Hepatocyte (in vitro differentiated cells): ENCODE measurements around the gene PCDH9. TPM values are rescaled to one million over a fixed set of nuclear protein-coding genes. Genes with fewer than 3 reads are reported as not detected.

ENCODE experiments used
- DNase-seq: peaks from one replicate; pipeline ENCODE4 v3.0.0-alpha.2; 2016; ENCODE audit warnings: low spot score
- H2AFZ ChIP-seq: fragments of 200-600 bp; sonication (generic); 2 replicates; pipeline ENCODE4 v1.6.0; 2016; ENCODE audit warnings: antibody characterized with exemption, mild to moderate bottlenecking
- H3K27ac ChIP-seq: fragments of 200-600 bp; sonication (generic); 2 replicates; pipeline ENCODE4 v1.5.1; 2016; ENCODE audit warnings: mild to moderate bottlenecking
- H3K27me3 ChIP-seq: fragments of 200-600 bp; sonication (generic); 2 replicates; pipeline ENCODE4 v1.6.1; 2016
- H3K36me3 ChIP-seq: fragments of 200-600 bp; sonication (generic); replicated peaks from 2 replicates; pipeline ENCODE4 v1.5.1; 2016; ENCODE audit warnings: low read depth; ENCODE audit not compliant: insufficient read depth
- H3K4me1 ChIP-seq: fragments of 200-600 bp; sonication (generic); 2 replicates; pipeline ENCODE4 v1.5.1; 2016; ENCODE audit warnings: mild to moderate bottlenecking, moderate library complexity; ENCODE audit not compliant: insufficient read depth
- H3K4me2 ChIP-seq: fragments of 200-600 bp; sonication (generic); 2 replicates; pipeline ENCODE4 v1.6.0; 2016
- H3K4me3 ChIP-seq: fragments of 200-600 bp; sonication (generic); 2 replicates; pipeline ENCODE4 v1.5.1; 2016; ENCODE audit warnings: mild to moderate bottlenecking
- H3K79me2 ChIP-seq: fragments of 200-600 bp; sonication (generic); 2 replicates; pipeline ENCODE4 v1.6.0; 2017; ENCODE audit warnings: mild to moderate bottlenecking
- H3K9me2 ChIP-seq: fragments of 200-600 bp; sonication (generic); replicated peaks from 2 replicates; pipeline ENCODE4 v1.6.0; 2017; ENCODE audit warnings: mild to moderate bottlenecking; ENCODE audit not compliant: insufficient read depth
- H3K9me3 ChIP-seq: fragments of 200-600 bp; sonication (generic); 2 replicates; pipeline ENCODE4 v1.5.1; 2016; ENCODE audit warnings: low read depth, mild to moderate bottlenecking
- H4K20me1 ChIP-seq: fragments of 200-600 bp; sonication (generic); 2 replicates; pipeline ENCODE4 v1.6.0; 2016; ENCODE audit warnings: mild to moderate bottlenecking; ENCODE audit not compliant: insufficient read depth, poor library complexity, severe bottlenecking
- CTCF ChIP-seq: fragments of 200-600 bp; sonication (generic); IDR thresholded peaks from 2 replicates; pipeline ENCODE4 v1.5.1; 2016; ENCODE audit warnings: antibody characterized with exemption, mild to moderate bottlenecking; ENCODE audit not compliant: poor library complexity
- EZH2 ChIP-seq: fragments of 200-600 bp; sonication (generic); IDR thresholded peaks from 2 replicates; pipeline ENCODE4 v1.6.1; 2016; ENCODE audit warnings: antibody characterized with exemption, mild to moderate bottlenecking, borderline replicate concordance
- EZH2phosphoT487 ChIP-seq: fragments of 200-600 bp; sonication (generic); IDR thresholded peaks from one replicate; pipeline ENCODE4 v1.6.1; 2018; ENCODE audit warnings: antibody characterized with exemption, mild to moderate bottlenecking, low read depth, moderate library complexity; ENCODE audit not compliant: unreplicated experiment, severe bottlenecking
- WGBS: methylation state at CpG from one replicate; pipeline ENCODE4 v1.1.6; 2016; ENCODE audit warnings: low lambda C conversion rate; ENCODE audit errors: missing lambda C conversion rate; 5-methylcytosine and 5-hydroxymethylcytosine counted together
- polyA plus RNA-seq: library from polyadenylated mRNA; unstranded; fragments of >200 nt; fragmentation: Nextera tagmentation; extraction: Ambion mirVana; gene quantifications from 2 replicates; pipeline ENCODE4 v1.2.1, GENCODE V29; 2016
- total RNA-seq: library from RNA; depleted of rRNA; stranded (reverse); fragments of >200 nt; gene quantifications from 2 replicates; pipeline ENCODE4 v1.2.3, GENCODE V29; 2014

The PCDH9 gene
- total and polyA plus RNA-seq, 2 experiments from 2014 or later, result 6.9 to 15.0 TPM

GRCh38 chr13:66858163-66858562 lies 372.0 kb downstream of the PCDH9 start:
- TF ChIP-seq EZH2 (no peak), EZH2phosphoT487 (no peak)
- 77% methylated on average over 3 of the region's 3 CpGs for WGBS

GRCh38 chr13:66855131-66855530 lies 375.0 kb downstream of the PCDH9 start:
- no peak overlapping the region for H3K4me3 ChIP-seq
- WGBS, result 84% methylated on average over 1 of the region's 1 CpG
- no peaks in the 10 kb centered on the region for H3K4me1 ChIP-seq
- H4K20me1 ChIP-seq, result no peaks in the 10 kb centered on the region
- H3K79me2 ChIP-seq, result no peaks in the 10 kb centered on the region
- no peak for DNase-seq
- no peaks in the 10 kb centered on the region for H3K9me2 ChIP-seq
- no peak overlapping the region for H3K27ac ChIP-seq
- H2AFZ ChIP-seq, result no peak overlapping the region
- TF ChIP-seq EZH2 (no peak), CTCF (no peak), EZH2phosphoT487 (no peak)
- no peaks in the 10 kb centered on the region for H3K9me3 ChIP-seq
- no peak overlapping the region for H3K4me2 ChIP-seq
- no peaks in the 10 kb centered on the region for H3K36me3 ChIP-seq
- H3K27me3 ChIP-seq, result no peaks in the 10 kb centered on the region

More at GRCh38 chr13:66858163-66858562, 372.0 kb downstream of the PCDH9 start:
- Histone ChIP-seq H4K20me1 (no peaks in the 10 kb centered on the region), H3K27me3 (no peaks in the 10 kb centered on the region), H3K27ac (no peak overlapping the region), H3K4me2 (no peak overlapping the region), H3K36me3 (no peaks in the 10 kb centered on the region), H3K4me1 (peaks cover 3% of the 10 kb centered on the region), H3K79me2 (no peaks in the 10 kb centered on the region), H3K9me2 (no peaks in the 10 kb centered on the region), H3K9me3 (no peaks in the 10 kb centered on the region), H2AFZ (no peak overlapping the region), H3K4me3 (no peak overlapping the region)
- DNase-seq, result no peak

- H4K20me1 ChIP-seq, result no peaks in the 10 kb centered on the region
- TF ChIP-seq CTCF, result no peak
- TF ChIP-seq EZH2phosphoT487, result no peak
- no peaks in the 10 kb centered on the region for H3K36me3 ChIP-seq
- H3K4me1 ChIP-seq, result no peaks in the 10 kb centered on the region
- H3K27me3 ChIP-seq, result no peaks in the 10 kb centered on the region
- H3K9me2 ChIP-seq, result no peaks in the 10 kb centered on the region
- no peak overlapping the region for H3K27ac ChIP-seq
- H3K4me3 ChIP-seq, result no peak overlapping the region
- H3K79me2 ChIP-seq, result no peaks in the 10 kb centered on the region
- no peaks in the 10 kb centered on the region for H3K9me3 ChIP-seq
- H2AFZ ChIP-seq, result no peak overlapping the region
- H3K4me2 ChIP-seq, result no peak overlapping the region
- no peak for DNase-seq
Observed at GRCh38 chr13:66853564-66853963, 376.6 kb downstream of the PCDH9 start.

- no peaks in the 10 kb centered on the region for H3K27me3 ChIP-seq
Observed at GRCh38 chr13:66849706-66850105, 380.4 kb downstream of the PCDH9 start.

More at GRCh38 chr13:66849706-66850105, 380.4 kb downstream of the PCDH9 start:
- Histone ChIP-seq H4K20me1 (no peaks in the 10 kb centered on the region), H3K27ac (no peak overlapping the region), H3K79me2 (no peaks in the 10 kb centered on the region), H3K9me3 (no peaks in the 10 kb centered on the region), H3K9me2 (no peaks in the 10 kb centered on the region), H3K36me3 (no peaks in the 10 kb centered on the region), H3K4me3 (no peak overlapping the region), H2AFZ (no peak overlapping the region), H3K4me2 (no peak overlapping the region), H3K4me1 (no peaks in the 10 kb centered on the region)
- DNase-seq, result no peak
- no peak for TF ChIP-seq CTCF
- TF ChIP-seq EZH2, result no peak
- no peak for TF ChIP-seq EZH2phosphoT487
- 87% methylated on average over 4 of the region's 4 CpGs for WGBS
